NB4 (cell line): Measurements from ENCODE around the gene TANGO6.

Experiments
- MYC ChIP-seq: IDR thresholded peaks from 2 replicates; pipeline ENCODE4 v1.6.1; 2011; ENCODE audit warnings: low read depth, low read length
- POLR2A ChIP-seq: IDR thresholded peaks from 2 replicates; pipeline ENCODE4 v1.6.1; 2011; ENCODE audit warnings: mild to moderate bottlenecking; ENCODE audit not compliant: insufficient read length; ENCODE audit errors: extremely low read depth
- TF ChIP-seq, protein P1 (sequence below): IDR thresholded peaks from one replicate; pipeline ENCODE4 v1.5.1; 2012; ENCODE audit warnings: low read depth, low read length

DNA sequence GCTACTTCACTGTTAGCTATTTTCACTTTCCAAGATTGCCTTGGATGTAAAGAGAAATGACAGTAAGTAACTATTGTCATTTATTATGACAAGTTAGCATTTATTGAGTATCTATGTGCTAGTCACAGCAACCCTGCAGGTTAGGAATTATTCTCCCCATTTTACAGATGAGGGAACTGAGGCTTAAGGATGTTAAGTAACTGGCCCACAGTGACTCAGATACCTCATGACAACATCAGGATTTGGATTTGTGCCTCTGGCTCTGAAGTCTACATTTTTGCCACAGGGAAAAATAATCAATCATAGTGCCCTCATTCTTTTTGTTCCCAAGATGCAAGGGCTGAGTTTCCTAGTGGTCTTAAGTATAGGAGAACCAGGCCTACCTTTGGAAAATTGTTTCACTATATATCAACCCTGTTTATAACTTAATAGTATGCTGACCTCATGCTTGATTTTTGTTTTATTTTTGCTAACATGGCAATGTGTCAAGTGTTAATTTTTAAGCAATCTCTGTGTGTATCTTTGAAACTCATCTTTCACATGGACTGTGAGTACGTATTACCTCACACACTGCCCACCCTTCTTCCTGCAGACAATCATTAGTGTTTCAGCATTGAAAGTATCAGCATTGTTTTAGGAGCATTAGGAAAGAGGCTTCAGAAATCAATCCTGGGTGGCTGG is 105.0 kb downstream of the TANGO6 start:
- TF ChIP-seq, protein P1, sequence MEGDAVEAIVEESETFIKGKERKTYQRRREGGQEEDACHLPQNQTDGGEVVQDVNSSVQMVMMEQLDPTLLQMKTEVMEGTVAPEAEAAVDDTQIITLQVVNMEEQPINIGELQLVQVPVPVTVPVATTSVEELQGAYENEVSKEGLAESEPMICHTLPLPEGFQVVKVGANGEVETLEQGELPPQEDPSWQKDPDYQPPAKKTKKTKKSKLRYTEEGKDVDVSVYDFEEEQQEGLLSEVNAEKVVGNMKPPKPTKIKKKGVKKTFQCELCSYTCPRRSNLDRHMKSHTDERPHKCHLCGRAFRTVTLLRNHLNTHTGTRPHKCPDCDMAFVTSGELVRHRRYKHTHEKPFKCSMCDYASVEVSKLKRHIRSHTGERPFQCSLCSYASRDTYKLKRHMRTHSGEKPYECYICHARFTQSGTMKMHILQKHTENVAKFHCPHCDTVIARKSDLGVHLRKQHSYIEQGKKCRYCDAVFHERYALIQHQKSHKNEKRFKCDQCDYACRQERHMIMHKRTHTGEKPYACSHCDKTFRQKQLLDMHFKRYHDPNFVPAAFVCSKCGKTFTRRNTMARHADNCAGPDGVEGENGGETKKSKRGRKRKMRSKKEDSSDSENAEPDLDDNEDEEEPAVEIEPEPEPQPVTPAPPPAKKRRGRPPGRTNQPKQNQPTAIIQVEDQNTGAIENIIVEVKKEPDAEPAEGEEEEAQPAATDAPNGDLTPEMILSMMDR = no peak
- TF ChIP-seq POLR2A = no peak
- no peak for TF ChIP-seq MYC
